GM18526 (cell line): ENCODE data around the gene CUX1.

Experiments
- POLR2A ChIP-seq: IDR thresholded peaks from 3 replicates; pipeline ENCODE4 v1.6.1; 2011; ENCODE audit not compliant: insufficient read length; ENCODE audit errors: extremely low read depth

The CUX1 gene

DNA sequence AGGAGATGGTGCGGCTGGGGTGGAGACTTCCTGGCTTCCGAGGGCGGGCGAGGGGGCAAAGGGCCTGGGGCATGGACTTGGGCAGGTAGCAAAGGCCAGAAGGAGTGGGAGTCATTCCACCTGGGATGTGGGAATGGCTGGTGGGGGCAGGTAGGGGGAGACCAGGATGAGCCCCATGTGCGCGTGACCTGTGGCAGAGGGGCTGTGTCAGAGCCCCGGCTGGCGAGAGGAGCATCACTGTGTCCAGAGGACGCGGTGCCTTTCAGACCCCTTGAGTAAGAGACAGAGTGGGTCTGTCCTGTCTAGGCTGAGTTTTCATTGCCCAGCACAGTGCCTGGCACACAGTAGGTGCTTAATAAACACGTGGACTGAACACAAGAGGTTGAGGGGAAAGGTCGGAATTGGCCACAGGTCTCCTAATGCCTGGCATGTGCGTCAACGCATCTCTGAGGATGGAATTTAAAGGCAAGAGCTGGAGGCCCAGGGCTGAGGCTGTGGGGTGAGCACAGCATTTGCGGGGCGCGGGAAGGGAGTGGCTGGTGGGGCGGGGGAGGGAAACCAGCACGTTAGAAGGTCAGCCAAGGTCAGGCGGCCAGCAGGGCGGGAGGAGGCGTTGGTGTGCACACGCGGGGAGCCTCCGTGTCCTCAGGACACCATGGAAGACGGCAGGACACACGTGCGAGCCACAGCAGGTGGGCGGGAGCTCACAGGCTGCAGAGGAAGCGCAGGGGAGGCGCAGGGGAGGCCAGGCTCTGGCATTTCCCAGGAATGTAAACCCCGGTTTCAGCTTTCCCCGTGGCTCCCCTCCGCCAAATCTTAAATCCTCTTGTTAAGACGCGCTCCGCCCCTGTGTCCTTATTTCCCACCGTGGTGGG, 51.8 kb downstream of the CUX1 start:
- TF ChIP-seq POLR2A: no peak

DNA sequence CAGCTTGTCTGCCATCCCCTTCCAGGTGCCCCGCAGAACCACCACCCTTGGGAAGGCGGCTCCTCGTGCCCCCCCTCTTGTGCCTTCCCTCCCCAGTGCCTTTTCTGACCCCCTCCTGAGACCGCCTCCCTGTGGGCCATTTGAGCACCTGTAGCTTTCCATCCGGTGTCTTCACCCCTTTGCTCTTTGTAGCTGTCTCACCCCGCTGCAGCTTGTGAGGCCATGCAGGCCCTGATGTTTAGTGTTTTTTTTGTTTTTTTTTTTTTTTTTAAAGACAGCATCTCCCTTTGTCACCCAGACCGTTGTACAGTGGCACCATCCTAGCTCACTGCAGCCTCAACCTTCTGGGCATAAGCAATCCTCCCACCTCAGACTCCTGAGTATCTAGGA, 52.5 kb downstream of the CUX1 start:
- no peak for TF ChIP-seq POLR2A

DNA sequence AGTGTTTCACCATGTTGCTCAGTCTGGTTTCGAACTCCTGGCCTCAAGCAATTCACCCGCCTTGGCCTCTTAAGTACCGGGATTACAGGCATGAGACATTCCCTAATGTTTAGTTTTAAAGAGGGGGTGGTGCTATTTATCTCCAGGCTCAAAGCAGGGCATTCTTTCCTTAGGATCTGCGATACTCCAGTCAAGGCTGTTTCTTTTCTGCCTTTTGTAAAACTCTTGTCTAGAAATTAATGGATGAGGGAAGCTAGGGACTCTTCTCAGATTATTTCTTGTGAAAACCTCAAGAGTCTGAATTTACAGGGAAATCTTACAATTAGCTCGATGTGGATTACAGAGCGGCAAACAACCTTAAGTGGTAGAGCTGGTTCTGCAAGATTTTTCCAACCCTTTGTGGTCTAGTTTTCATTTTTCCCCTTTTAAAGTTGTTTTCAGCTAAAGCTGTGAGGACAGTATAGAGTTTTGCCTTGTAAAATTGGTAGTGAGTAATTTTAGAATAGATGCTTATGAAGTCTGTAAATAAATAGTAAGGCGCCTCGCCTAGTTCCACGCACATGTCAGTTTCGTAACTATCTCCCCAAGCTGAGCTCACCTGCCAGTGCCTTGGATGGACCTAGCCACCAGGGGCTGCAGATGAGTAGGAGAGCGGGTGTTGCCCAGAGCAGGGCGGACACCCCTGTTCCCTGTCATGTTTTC, 53.1 kb downstream of the CUX1 start:
- TF ChIP-seq POLR2A: no peak

DNA sequence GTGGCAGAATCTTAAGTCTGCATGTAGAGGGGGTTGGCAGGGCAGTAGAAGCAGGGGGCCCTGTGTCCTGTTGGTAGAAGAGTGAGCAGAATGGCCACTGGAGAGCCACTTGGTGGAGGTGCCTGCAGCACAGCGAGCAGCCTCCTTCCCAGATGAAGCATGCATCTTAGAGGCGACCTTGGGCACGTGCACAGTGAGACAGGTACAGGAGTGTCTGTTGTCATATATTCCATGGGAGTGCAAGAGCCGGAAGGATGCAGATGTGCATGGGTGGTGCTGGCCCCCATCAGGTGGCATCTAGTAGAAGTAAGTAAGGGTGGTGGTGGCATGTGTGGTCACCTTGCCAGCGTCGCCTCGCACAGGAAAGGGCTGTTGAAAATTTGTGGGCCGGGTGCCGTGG, 53.9 kb downstream of the CUX1 start:
- TF ChIP-seq POLR2A: no peak

DNA sequence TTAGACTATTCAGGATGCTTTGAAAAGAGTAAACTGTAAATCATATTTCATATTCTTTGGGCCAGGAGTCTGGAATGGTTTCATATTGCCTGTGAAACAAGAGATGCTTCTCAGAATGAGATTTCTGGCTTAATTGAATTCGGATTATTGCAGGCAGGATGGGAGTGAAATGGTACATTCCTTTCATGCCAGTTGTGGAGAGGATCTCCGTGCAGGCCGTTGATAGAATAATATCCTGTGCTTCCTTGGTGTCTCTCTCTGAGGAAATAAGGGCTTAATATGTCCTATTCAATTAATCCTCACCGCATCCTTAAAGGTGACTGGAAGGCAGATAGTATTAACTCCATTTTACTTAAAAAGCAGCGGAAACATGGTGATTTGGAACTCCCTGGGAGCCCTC, 56.6 kb downstream of the CUX1 start:
- no peak for TF ChIP-seq POLR2A

DNA sequence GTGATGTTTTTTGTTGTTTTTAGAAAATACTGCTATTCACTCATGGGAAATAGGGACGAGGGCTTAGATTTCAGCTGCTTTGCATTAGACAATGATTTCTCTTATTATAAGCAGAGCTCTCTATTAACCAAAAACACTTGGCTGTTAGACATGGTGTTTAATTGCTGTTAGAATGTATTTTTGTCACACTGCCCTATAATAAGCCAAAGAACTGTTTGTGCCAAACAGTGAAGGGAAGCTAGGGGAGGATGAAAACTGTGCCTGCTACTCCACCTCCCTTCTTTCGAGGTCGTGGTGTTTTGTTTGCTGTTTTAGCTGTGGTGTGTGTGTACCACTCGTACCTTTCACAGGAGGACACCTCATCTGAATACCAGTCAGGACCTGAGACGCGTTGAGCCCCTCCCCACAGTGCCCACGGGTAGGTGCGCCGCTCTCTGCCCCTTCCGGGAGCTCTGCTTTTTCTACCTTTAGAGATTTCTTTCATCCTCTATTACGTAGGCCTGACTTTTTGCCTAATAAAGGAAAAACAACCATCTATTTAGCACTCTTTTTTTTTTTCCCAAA, 57.9 kb downstream of the CUX1 start:
- no peak for TF ChIP-seq POLR2A

DNA sequence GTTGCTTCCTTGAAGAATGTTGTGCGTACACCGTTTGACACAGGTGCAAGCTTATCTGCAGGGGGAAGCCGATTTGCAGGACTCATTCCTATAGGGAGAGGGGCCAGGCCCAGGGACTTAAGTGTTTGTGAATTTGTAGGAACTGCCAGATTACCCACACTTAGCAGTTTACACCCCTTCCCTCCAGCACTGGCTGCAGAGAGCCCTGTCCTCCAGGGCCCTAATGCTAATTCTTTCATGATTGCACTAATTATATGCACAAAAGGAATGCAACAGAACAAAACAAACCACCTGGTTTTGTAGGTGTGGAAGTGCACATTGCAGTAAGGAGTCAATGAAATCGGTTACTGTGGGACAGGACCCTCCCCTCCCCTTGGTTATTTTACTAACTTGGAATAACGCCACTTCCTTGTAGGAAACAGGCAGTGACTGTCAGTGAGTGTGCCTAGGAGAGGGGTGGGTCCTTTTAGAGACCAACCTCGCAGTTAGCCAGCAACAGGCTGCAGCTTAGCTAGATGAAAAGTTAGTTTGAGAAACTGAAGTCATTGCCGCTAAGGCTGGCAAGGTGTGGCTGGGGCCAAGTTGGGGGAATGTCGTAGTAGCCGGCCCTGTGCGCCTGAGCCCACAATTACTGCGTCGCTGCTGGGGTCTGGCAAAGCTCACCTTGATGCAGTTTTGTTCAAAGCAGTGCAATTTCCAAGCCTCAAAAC, 60.6 kb downstream of the CUX1 start:
- no peak for TF ChIP-seq POLR2A

DNA sequence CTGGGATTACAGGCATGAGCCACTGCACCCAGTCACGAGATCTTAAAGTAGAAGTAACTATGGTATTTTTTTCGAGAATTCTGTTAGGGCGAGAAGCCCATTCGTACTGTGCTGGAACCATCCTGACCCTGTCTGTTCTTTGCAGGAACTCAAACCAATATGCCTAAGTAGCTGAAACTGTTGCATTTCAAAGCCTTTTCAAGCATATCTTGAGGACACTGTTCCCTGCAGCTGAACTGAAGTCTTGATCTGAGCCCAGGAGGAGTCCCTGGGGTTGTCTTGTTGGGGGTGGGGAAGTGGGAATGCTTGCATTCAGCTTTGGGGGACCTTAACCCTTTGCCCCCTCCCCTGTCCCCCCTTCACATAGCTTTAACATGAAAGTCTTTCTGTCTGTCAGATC, 61.5 kb downstream of the CUX1 start:
- no peak for TF ChIP-seq POLR2A

DNA sequence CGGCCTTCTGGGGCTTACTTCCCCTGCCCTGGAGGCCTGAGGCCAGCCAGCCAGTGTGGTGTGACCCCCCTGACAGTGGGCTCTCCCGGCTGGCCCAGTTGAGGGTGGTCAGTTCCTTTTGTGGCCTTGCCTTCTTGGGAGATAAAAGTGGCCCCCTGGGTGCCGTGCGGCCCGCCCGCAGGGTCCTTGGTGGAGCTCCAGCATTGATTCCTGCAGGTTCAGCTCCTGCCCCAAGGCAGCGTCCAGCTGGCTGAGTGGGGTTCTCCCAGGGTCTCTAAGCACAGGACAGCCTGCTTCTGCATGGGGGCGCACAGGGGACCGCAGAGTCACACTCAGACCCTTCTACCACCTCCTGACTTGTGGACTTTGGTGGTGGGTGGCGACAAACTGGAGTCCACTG, 62.1 kb downstream of the CUX1 start:
- TF ChIP-seq POLR2A: no peak

DNA sequence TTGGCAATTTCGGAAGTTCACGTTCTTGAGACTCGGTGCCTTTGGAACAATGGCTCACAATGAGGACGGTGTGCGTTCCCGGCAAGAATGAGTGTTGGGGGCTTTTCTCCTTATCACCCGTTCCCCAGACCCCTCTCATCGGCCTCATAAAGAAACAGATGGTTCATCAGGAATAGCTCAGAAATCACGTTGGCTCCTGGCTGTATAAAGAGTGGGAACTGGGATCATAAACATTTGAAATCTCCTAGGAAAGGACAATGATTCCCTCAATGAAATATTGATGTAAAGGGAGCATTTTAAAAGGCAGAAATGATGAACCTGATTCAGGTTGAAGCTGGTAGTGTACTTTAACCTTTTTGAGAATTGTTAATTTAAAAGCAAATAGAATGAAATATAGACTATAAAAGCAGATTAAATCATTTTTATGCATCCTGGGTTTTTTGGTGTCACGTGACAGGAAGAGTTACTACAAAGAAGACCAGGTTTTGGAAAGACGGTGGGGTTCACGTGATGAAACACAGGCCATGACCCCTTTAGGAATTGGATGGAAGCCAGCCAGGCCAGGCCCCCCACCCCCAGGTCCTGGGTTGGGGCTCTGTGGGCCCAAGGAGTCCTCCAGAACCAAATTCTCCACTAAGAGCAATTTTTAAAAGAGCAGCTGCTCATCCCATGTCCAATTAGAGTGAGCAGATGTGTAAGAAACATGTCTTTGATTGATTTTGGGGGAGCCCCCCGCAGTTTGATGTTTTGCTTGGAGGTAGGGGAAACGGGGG, 63.0 kb downstream of the CUX1 start:
- TF ChIP-seq POLR2A: no peak

DNA sequence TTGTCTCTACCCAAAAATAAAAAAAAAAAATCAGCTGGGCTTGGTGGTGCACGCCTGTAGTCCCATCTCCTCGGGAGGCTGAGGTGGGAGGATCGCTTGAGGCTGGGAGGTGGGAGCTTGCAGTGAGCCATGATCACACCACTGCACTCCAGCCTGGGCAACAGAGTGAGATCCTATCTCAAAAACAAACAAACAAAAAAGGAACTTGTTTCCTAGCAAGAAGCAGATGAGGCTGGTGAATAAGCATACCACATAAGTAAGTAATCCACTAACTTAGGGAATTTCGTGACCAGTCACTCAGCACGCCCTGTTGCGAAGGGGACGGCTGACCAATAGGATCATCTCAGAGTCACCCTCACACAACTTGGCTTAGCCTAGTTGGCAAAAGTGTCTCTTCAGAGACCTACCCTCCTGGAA, 64.6 kb downstream of the CUX1 start:
- TF ChIP-seq POLR2A: no peak

DNA sequence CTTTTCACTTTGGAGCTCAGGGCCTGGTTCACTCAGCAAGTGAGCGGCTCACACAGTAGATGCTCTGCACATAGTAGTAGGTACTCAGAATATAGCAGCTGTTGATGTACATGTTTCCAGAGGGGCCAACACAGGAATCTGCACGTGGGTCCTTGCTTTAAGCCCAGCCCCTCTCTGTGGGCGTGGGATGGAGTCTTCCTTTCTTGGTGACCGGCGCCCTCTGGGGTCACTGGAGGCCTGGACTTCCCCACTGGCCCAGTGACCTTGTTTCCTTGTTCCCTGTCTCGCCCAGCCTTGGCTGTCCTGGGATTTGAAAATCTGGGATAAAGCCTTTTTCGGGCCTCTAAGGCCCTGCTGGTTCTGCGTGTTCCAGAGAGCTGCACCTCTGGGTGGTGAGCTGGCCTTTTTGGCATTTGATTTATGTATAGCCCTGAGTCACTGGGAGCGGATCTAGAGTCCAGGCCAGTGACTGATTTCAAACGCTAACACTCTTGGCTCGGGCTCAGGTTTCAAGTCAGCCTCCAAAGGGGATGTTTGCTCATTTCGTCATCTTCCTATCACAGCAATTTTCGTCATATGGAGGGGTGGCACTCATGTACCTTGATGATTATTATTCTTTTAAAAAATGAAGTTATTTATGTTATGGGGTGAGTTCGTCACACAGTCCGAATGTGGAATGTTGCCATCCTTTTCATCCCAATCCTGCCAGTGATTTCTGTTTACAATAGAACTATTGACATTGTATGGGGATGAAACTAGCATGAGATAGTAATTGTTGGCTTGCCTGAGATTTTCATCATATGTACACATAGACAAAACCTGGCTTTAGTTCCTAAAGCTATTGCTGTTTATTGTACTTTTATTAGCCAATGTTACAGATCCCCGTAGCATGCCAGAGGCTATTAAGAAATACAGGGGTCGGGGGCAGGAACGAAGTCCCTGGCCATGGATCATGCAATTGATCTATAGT, 65.5 kb downstream of the CUX1 start:
- no peak for TF ChIP-seq POLR2A

DNA sequence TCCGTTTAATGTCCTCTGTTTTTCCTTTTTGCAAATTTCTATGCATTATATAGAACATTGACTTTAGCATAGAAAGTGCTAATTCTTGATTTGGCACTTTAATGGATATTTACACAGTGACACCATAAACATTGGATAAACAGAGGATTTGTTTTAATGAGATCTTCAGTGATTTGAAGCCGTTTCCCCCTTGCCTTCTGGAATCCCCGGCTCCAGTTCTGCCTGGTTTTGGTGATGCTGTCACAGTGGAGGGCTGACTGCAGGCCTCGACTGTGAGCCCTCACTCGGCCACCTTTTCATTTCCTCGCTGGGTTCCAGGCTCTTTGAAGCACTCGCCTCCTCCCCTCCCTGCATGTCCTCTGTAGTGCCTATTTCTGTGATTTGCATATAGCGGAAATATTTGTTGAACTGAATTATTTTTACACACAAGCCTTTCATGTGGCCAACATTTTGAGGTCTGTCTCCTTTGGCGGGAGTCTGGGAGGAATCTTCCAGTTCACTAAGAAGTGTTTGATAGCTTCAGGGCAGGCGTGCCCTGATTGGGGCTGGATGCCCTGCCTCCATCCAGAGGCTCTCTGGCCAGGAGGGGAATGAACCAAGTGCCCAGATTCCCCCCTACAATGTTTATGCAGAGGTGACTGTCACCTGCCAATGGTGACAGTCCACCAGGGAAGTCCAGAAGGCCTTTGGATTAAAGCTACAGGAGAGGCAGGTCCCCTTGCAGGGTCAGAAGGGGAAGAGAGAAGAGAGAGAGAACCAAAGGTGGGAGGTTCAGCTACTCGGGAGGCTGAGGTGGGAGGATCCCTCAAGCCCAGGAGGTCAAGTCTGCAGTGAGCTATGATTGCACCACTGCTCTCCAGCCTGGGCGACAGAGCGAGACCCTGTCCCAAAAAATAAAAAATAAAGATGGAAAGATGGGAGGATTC, 67.5 kb downstream of the CUX1 start:
- TF ChIP-seq POLR2A: no peak

DNA sequence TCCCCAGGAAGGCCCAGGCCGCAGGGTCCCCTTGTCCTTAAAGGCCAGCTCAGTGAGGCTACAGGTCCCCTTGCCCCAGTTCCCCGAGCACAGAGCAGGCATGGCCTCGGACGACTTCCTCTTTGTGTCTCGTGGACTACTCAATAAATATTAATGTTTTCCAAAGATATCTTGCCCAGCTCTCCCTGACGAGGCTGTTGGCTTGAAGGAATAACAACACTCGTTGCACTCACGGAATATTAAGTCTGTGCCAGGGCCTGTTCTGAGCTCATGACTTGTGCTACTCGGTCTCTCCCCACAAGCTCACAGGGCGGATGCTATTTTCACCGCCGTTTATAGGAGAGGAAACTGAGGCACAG, 68.2 kb downstream of the CUX1 start:
- TF ChIP-seq POLR2A: no peak
